GM19467 (cell line): ENCODE results near the gene FAM193A.
"Not testable (repeated sequence)": the region's sequence is repeated elsewhere in the genome, so short reads cannot be mapped to it uniquely, and the experiment has no call there.

Experiments used
- ATAC-seq: cut with Tn5 transposase; IDR thresholded peaks from one replicate; pipeline ENCODE4 v1.9.1; 2021; ENCODE audit warnings: mild to moderate bottlenecking, moderate library complexity; ENCODE audit not compliant: unreplicated experiment

FAM193A gene

GRCh38 chr4:2648159-2648814 is 111.8 kb downstream of the FAM193A start:
- ATAC-seq = no peak

GRCh38 chr4:2649604-2650114 is 113.2 kb downstream of the FAM193A start:
- no peak for ATAC-seq

GRCh38 chr4:2650276-2650675 is 113.8 kb downstream of the FAM193A start:
- no peak for ATAC-seq

GRCh38 chr4:2651546-2651945 is 115.1 kb downstream of the FAM193A start:
- no peak for ATAC-seq

- no peak for ATAC-seq
These were observed 115.6 kb downstream of the FAM193A start for GRCh38 chr4:2651998-2652397.

GRCh38 chr4:2652415-2653160 is 116.1 kb downstream of the FAM193A start:
- no peak for ATAC-seq

GRCh38 chr4:2660596-2661211 is 124.3 kb downstream of the FAM193A start:
- ATAC-seq = no peak

GRCh38 chr4:2662598-2662997 is 126.2 kb downstream of the FAM193A start:
- ATAC-seq = no peak

- ATAC-seq = no peak
These were observed 126.8 kb downstream of the FAM193A start for GRCh38 chr4:2663275-2663674.

GRCh38 chr4:2666722-2667247 is 130.3 kb downstream of the FAM193A start:
- no peak for ATAC-seq

GRCh38 chr4:2667428-2667827 is 131.0 kb downstream of the FAM193A start:
- no peak for ATAC-seq

- ATAC-seq = no peak
These were observed 134.9 kb downstream of the FAM193A start for GRCh38 chr4:2671267-2671895.

- ATAC-seq = no peak
These were observed 135.6 kb downstream of the FAM193A start for GRCh38 chr4:2672082-2672481.

GRCh38 chr4:2672700-2673099 is 136.3 kb downstream of the FAM193A start:
- ATAC-seq = no peak

- ATAC-seq = no peak
These were observed 136.7 kb downstream of the FAM193A start for GRCh38 chr4:2673157-2673556.

- not testable (repeated sequence) for ATAC-seq
These were observed 143.3 kb downstream of the FAM193A start for GRCh38 chr4:2679762-2680161.

GRCh38 chr4:2684486-2684885 is 148.0 kb downstream of the FAM193A start:
- no peak for ATAC-seq

GRCh38 chr4:2685541-2685940 is 149.1 kb downstream of the FAM193A start:
- no peak for ATAC-seq

GRCh38 chr4:2686379-2687265 is 150.2 kb downstream of the FAM193A start:
- ATAC-seq = no peak

- no peak for ATAC-seq
These were observed 151.8 kb downstream of the FAM193A start for GRCh38 chr4:2688281-2688680.
